GM06990 (cell line): Measurements from ENCODE around the gene PYGB.

Experiments used
- DNase-seq: peaks from one replicate; pipeline ENCODE4 v3.0.0-alpha.2; 2011; ENCODE audit not compliant: insufficient read length; ENCODE audit errors: extremely low read depth
- H3K27me3 ChIP-seq: replicated peaks from 2 replicates; pipeline ENCODE4 v1.6.0; 2011; ENCODE audit warnings: low read length; ENCODE audit not compliant: control insufficient read depth, insufficient read depth
- H3K36me3 ChIP-seq: 2 replicates; pipeline ENCODE4 v1.5.1; 2011; ENCODE audit warnings: low read length; ENCODE audit not compliant: control insufficient read depth, insufficient read depth
- H3K4me3 ChIP-seq: replicated peaks from 2 replicates; pipeline ENCODE4 v1.5.1; 2011; ENCODE audit warnings: low read depth, mild to moderate bottlenecking, control low read depth, low read length
- TF ChIP-seq, protein P1 (sequence below): IDR thresholded peaks from 2 replicates; pipeline ENCODE4 v1.5.1; 2011; ENCODE audit warnings: low read length, control low read depth, mild to moderate bottlenecking, inconsistent platforms; ENCODE audit not compliant: insufficient read depth, poor library complexity, severe bottlenecking

Gene PYGB

DNA sequence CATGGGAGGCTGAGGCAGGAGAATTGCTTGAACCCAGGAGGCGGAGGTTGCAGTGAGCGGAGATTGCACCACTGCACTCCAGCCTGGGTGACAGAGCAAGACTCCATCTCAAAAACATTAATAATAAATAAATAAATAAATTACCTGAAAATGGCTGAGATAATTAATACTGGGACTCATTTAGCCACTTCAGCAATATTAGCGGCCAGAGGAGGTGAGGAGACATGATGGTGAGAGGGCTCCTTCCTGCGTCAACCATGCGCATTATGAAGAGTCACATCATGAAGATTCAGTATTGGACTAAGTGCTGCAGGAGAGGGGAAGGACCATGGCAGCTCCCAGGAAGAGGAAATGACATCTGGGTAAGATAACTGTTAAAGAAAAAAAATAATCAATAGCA lies 2.9 kb upstream of the PYGB start:
- DNase-seq, result no peak
- no peaks in the 10 kb centered on the region for H3K27me3 ChIP-seq
- no peak overlapping the region for H3K4me3 ChIP-seq
- TF ChIP-seq, protein P1, sequence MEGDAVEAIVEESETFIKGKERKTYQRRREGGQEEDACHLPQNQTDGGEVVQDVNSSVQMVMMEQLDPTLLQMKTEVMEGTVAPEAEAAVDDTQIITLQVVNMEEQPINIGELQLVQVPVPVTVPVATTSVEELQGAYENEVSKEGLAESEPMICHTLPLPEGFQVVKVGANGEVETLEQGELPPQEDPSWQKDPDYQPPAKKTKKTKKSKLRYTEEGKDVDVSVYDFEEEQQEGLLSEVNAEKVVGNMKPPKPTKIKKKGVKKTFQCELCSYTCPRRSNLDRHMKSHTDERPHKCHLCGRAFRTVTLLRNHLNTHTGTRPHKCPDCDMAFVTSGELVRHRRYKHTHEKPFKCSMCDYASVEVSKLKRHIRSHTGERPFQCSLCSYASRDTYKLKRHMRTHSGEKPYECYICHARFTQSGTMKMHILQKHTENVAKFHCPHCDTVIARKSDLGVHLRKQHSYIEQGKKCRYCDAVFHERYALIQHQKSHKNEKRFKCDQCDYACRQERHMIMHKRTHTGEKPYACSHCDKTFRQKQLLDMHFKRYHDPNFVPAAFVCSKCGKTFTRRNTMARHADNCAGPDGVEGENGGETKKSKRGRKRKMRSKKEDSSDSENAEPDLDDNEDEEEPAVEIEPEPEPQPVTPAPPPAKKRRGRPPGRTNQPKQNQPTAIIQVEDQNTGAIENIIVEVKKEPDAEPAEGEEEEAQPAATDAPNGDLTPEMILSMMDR, result no peak
- no peaks in the 10 kb centered on the region for H3K36me3 ChIP-seq

DNA sequence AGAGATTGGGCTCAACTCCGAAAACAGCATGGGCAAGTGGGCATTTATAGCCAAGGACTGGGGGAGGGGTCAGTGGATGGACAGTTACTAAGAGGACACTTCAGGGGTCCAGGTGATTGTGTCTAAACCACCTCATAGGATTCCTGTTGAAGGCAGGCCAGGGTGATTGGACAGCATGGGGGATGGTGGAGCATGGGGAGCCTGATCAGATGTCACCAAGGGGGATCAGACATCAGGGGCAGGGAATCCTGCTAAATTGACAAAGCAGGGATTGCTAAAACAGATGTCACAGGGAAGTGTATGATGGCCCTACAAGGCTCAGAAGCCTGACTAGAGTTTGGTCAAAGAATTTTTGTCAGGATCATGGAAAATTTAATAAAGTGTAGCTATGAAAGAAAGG lies 2.4 kb upstream of the PYGB start:
- H3K27me3 ChIP-seq, result no peaks in the 10 kb centered on the region
- TF ChIP-seq, protein P1, result no peak
- no peak for DNase-seq
- H3K36me3 ChIP-seq, result no peaks in the 10 kb centered on the region
- no peak overlapping the region for H3K4me3 ChIP-seq

DNA sequence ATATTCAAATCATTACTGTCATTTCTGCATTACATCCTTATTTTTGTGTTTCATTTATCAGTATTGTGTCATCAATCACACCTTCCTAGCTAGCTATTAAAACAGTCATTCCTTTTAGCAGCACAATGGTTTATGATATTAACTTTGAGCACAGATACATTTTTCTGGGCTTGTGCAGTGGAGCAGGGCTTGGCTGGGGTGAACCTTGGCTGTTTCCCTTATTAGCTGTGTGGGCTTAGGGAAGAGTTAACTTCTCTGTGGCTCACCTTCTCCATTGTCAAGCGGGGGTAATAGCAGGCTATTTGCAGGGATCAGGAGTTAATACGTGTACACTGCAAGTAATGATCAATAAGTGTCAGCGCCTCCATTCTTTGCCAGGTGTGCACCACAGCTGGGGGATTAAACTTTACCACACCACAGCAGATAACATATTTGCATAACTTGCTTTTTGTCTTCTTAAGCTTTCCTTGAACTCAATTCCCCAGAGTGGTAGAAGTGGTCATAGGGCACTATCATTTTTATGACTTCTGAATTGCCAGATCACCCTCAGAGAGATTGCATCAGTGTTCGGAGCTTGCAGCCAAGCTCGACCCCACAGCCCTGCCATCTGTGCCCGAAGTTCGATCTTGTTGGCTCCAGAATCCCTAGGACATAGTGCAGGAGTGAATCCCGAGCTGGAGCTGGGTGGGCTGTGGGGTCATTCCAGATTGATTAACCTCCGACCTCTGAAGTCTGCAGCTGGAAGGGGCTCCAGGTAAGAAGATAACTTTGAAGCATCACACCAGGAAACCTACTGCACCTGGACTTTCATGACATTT lies 1.5 kb upstream of the PYGB start:
- Histone ChIP-seq H3K36me3 (no peaks in the 10 kb centered on the region), H3K4me3 (no peak overlapping the region), H3K27me3 (no peaks in the 10 kb centered on the region)
- TF ChIP-seq, protein P1, result no peak
- DNase-seq, result no peak

DNA sequence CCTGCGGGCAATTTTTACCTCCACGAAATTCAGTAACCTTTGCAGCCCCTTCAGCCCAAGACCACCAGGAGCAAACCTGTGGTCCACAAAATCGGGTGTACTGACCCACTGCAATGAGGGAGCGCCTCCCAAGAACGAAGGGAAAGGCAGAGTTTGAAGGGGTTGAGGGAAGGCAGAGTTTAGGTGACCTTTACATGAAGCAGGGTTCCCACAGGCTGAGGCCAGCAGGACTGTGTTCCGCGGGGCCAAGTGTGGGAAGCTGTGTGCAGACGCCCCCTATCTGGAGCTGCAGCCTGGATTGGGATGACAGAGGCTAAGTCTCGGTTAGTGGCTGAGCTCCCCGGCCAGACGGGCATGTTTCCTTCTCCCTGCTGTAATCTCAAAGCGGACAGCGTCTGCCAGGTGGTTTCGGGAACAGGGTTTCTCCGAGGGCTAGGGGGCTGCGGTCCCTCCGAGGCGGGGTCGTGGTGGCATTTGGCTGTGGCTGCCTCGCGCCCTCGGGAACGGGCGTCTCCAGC lies 826 bp upstream of the PYGB start:
- no peaks in the 10 kb centered on the region for H3K27me3 ChIP-seq
- no peak for DNase-seq
- TF ChIP-seq, protein P1, result peak; percentile 24

DNA sequence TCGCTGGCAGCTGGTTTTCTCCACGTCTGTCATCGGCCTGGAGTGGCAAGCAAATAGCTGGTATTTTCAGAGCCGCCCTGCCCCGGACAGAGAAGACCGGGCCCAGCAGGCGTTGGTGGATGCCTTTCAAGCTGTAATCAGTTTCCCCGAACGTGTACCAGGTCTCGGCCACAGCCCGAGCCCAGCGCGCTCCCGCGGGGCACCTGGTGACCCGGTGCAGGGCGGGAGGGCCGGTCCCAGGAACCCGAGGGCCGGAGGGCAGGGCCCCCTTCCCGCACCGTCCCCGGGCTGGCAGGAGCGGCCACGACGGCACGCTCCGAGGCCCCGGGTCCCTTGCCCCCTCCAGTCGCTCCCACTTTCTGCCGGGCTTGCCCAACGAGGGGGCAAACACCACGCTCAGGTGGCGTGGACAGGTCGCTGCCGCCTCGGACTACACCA lies 348 bp upstream of the PYGB start:
- H3K27me3 ChIP-seq, result no peaks in the 10 kb centered on the region
- TF ChIP-seq, protein P1, result no peak
- peaks cover 4% of the 10 kb centered on the region for H3K36me3 ChIP-seq
- peak overlapping the region; percentile 69 for H3K4me3 ChIP-seq
- DNase-seq, result no peak

More for the DNA sequence above, 826 bp upstream of the PYGB start:
- peak overlapping the region; percentile 69 for H3K4me3 ChIP-seq
- peaks cover 2% of the 10 kb centered on the region for H3K36me3 ChIP-seq
